ENCODE data around the gene GP5.

DNA sequence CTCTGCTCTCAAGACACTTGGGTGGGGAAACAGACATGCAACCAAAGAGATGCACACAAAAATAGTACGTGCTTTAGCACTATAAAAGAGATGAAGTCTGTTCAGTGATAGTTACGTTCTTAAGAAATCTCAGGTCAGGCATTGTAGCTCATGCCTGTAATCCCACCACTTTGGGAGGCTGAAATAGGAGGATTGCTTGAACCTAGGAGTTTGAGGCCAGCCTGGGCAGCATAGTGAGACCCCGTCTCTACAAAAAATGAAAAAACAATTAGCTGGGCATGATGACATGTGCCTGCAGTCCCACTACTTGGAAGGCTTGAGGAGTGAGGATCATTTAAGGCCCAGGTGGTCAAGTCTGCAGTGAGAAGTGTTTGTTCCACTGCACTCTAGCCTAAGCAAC, 35.4 kb upstream of the GP5 start:
- no peak for TF ChIP-seq POLR2A (IDR thresholded peaks at IDR 0.05)
- TF ChIP-seq, protein P1, sequence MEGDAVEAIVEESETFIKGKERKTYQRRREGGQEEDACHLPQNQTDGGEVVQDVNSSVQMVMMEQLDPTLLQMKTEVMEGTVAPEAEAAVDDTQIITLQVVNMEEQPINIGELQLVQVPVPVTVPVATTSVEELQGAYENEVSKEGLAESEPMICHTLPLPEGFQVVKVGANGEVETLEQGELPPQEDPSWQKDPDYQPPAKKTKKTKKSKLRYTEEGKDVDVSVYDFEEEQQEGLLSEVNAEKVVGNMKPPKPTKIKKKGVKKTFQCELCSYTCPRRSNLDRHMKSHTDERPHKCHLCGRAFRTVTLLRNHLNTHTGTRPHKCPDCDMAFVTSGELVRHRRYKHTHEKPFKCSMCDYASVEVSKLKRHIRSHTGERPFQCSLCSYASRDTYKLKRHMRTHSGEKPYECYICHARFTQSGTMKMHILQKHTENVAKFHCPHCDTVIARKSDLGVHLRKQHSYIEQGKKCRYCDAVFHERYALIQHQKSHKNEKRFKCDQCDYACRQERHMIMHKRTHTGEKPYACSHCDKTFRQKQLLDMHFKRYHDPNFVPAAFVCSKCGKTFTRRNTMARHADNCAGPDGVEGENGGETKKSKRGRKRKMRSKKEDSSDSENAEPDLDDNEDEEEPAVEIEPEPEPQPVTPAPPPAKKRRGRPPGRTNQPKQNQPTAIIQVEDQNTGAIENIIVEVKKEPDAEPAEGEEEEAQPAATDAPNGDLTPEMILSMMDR (IDR thresholded peaks at IDR 0.05): no peak

Measured in breast epithelium (tissue), 3 donors.